HG03095 (cell line): ENCODE measurements around the gene C3orf52.
A peak's percentile ranks its signal among the peaks of the same experiment; 100 is the strongest.
"Not testable (repeated sequence)": the region's sequence is repeated elsewhere in the genome, so short reads cannot be mapped to it uniquely, and the experiment has no call there.

ENCODE experiments used
- ATAC-seq: cut with Tn5 transposase; IDR thresholded peaks from one replicate; pipeline ENCODE4 v1.9.1; 2021; ENCODE audit warnings: moderate library complexity; ENCODE audit not compliant: unreplicated experiment

The C3orf52 gene

GRCh38 chr3:112086076-112086854 is at the start of gene C3orf52:
Gene C3orf52, plus strand, starts transcription at chr3:112086389. Its CDS starts 19 bp downstream, at chr3:112086408.
- peak; percentile 83 for ATAC-seq

GRCh38 chr3:112037194-112037593 is 49.0 kb upstream of the C3orf52 start:
- ATAC-seq: not testable (repeated sequence)

- no peak for ATAC-seq
These were observed 47.3 kb upstream of the C3orf52 start for GRCh38 chr3:112038863-112039262.

GRCh38 chr3:112041321-112041720 is 44.9 kb upstream of the C3orf52 start:
- ATAC-seq: no peak

- ATAC-seq: no peak
These were observed 43.3 kb upstream of the C3orf52 start for GRCh38 chr3:112042842-112043280.

GRCh38 chr3:112043621-112044201 is 42.5 kb upstream of the C3orf52 start:
- ATAC-seq: peak; percentile 81

- ATAC-seq: no peak
These were observed 39.6 kb upstream of the C3orf52 start for GRCh38 chr3:112046599-112046998.

- ATAC-seq: no peak
These were observed 38.9 kb upstream of the C3orf52 start for GRCh38 chr3:112047264-112047663.

- no peak for ATAC-seq
These were observed 37.3 kb upstream of the C3orf52 start for GRCh38 chr3:112048911-112049310.

- ATAC-seq: no peak
These were observed 33.0 kb upstream of the C3orf52 start for GRCh38 chr3:112053229-112053628.

GRCh38 chr3:112056451-112056929 is 29.7 kb upstream of the C3orf52 start:
- ATAC-seq: no peak

GRCh38 chr3:112059497-112059896 is 26.7 kb upstream of the C3orf52 start:
- no peak for ATAC-seq

GRCh38 chr3:112061152-112061551 is 25.0 kb upstream of the C3orf52 start:
- no peak for ATAC-seq

GRCh38 chr3:112072387-112073060 is 13.7 kb upstream of the C3orf52 start:
- ATAC-seq: not testable (repeated sequence)

GRCh38 chr3:112074006-112074405 is 12.2 kb upstream of the C3orf52 start:
- no peak for ATAC-seq

- peak; percentile 92 for ATAC-seq
These were observed 11.3 kb upstream of the C3orf52 start for GRCh38 chr3:112074616-112075497.

GRCh38 chr3:112078125-112079083 is 7.8 kb upstream of the C3orf52 start:
- no peak for ATAC-seq

GRCh38 chr3:112083239-112083638 is 3.0 kb upstream of the C3orf52 start:
- ATAC-seq: no peak

- ATAC-seq: no peak
These were observed 1.0 kb upstream of the C3orf52 start for GRCh38 chr3:112084980-112085705.
